ENCODE data around the gene ADAMTS15.

DNA sequence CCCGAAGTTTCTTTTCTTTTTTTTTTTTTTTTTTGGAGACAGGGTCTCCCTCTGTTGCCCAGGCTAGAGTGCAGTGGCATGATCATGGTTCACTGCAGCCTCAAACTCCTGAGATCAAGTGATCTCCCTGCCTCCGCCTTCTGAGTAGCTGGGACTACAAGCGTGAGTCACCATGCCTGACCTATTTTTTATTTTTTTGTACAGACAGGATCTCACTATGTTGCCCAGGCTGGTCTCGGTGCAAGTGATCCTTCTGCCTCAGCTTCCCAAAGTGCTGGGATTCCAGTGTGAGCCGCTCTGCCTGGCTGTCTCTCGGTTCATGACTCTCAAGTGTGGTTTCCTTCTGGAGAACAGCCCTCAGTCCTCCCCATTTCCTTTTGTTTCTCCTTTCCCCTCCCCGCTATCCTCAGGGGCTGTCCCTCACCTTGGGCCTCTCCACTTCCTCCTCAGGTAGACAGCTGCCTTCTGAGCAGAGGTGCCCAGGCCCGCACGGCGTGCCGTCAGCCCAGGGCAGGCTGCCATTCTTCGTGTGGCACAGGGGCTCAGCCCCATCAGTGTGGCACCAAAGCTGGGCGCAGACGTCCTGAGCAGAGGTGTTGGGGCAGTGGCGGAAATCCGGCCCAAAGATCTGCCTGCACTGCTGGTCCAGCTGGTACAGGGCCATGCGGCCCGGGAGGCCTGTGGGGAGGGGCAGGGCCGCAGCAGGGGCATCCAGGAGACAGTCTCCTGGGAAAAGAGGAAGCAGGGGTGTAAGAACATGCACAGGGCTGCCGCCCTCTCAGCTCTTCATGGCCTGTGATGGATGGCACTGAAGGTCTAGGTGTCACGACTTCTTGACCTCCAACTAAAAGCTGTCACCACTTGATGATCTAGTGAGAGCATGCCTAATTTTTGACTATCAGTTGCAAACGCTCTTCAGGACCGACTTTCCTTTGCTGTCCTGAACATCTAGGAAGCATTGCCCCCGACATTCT is 34.1 kb upstream of the ADAMTS15 start:
- TF ChIP-seq POLR2A (IDR thresholded peaks at IDR 0.05) (no peak), CTCF (IDR thresholded peaks at IDR 0.05) (no peak)
